Osteocyte (in vitro differentiated cells): ENCODE results near the gene MEGF11. TPM values are rescaled to one million over a fixed set of nuclear protein-coding genes. Genes with fewer than 3 reads are reported as not detected.

Experiments
- DNase-seq: peaks from one replicate; pipeline ENCODE4 v3.0.0; 2021; ENCODE audit warnings: mixed read lengths; ENCODE audit not compliant: unreplicated experiment; ENCODE audit errors: extremely low spot score
- H3K27ac Mint-ChIP-seq: one replicate; pipeline ENCODE4 v1.8.0; 2021; ENCODE audit warnings: mild to moderate bottlenecking, mixed read lengths; ENCODE audit not compliant: unreplicated experiment
- H3K27me3 Mint-ChIP-seq: one replicate; pipeline ENCODE4 v1.8.0; 2021; ENCODE audit warnings: mixed read lengths; ENCODE audit not compliant: unreplicated experiment
- H3K36me3 Mint-ChIP-seq: one replicate; pipeline ENCODE4 v1.8.0; 2021; ENCODE audit warnings: mixed read lengths; ENCODE audit not compliant: unreplicated experiment
- H3K4me1 Mint-ChIP-seq: one replicate; pipeline ENCODE4 v1.8.0; 2021; ENCODE audit warnings: mixed read lengths; ENCODE audit not compliant: unreplicated experiment
- H3K4me3 Mint-ChIP-seq: one replicate; pipeline ENCODE4 v1.8.0; 2021; ENCODE audit warnings: mild to moderate bottlenecking, moderate library complexity, mixed read lengths; ENCODE audit not compliant: unreplicated experiment
- H3K9me3 Mint-ChIP-seq: one replicate; pipeline ENCODE4 v1.8.0; 2021; ENCODE audit warnings: mixed read lengths; ENCODE audit not compliant: unreplicated experiment
- total RNA-seq: library from RNA; stranded (reverse); gene quantifications from 2 replicates; pipeline ENCODE4 v1.2.1, GENCODE V29; 2021
- TF ChIP-seq, protein P1 (sequence below): fragments of 200-600 bp; sonication (generic); IDR thresholded peaks from 2 replicates; pipeline ENCODE4 v1.5.0; 2021; ENCODE audit warnings: antibody characterized with exemption, mild to moderate bottlenecking, moderate library complexity

Gene MEGF11
- total RNA-seq, 1 donor from 2014 or later: not detected

GRCh38 chr15:66057089-66057488, 196.5 kb downstream of the MEGF11 start:
- DNase-seq: no peak
- peaks cover 57% of the 10 kb centered on the region for H3K27me3 Mint-ChIP-seq
- H3K4me3 Mint-ChIP-seq: no peak overlapping the region
- H3K9me3 Mint-ChIP-seq: no peaks in the 10 kb centered on the region
- H3K36me3 Mint-ChIP-seq: no peaks in the 10 kb centered on the region
- no peak overlapping the region for H3K27ac Mint-ChIP-seq
- TF ChIP-seq, protein P1, sequence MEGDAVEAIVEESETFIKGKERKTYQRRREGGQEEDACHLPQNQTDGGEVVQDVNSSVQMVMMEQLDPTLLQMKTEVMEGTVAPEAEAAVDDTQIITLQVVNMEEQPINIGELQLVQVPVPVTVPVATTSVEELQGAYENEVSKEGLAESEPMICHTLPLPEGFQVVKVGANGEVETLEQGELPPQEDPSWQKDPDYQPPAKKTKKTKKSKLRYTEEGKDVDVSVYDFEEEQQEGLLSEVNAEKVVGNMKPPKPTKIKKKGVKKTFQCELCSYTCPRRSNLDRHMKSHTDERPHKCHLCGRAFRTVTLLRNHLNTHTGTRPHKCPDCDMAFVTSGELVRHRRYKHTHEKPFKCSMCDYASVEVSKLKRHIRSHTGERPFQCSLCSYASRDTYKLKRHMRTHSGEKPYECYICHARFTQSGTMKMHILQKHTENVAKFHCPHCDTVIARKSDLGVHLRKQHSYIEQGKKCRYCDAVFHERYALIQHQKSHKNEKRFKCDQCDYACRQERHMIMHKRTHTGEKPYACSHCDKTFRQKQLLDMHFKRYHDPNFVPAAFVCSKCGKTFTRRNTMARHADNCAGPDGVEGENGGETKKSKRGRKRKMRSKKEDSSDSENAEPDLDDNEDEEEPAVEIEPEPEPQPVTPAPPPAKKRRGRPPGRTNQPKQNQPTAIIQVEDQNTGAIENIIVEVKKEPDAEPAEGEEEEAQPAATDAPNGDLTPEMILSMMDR: no peak
- no peaks in the 10 kb centered on the region for H3K4me1 Mint-ChIP-seq

GRCh38 chr15:66053991-66054390, 199.6 kb downstream of the MEGF11 start:
- peaks cover 64% of the 10 kb centered on the region for H3K27me3 Mint-ChIP-seq
- no peak overlapping the region for H3K27ac Mint-ChIP-seq
- H3K4me3 Mint-ChIP-seq: no peak overlapping the region
- H3K36me3 Mint-ChIP-seq: no peaks in the 10 kb centered on the region
- TF ChIP-seq, protein P1: no peak
- no peak for DNase-seq
- no peaks in the 10 kb centered on the region for H3K4me1 Mint-ChIP-seq
- H3K9me3 Mint-ChIP-seq: no peaks in the 10 kb centered on the region

DNA sequence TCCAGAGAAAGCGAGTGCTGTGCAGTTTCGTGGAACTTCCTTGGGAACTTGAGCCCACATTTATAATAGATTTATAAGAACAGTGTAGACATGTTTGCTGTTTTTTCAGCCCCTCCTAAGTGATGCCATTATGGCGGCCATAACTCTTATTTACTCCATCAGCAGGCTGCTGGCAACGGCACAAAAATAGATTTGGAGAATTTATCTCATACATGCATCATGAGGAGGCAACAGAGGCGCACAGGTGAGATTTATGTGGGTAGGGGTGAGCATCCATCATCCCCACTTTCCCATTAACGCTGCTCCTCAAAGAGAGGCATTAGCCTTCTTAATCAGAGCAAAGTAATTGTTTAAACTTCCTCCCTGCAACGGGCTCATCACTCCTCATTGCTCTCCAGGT, 201.7 kb downstream of the MEGF11 start:
- DNase-seq: no peak
- TF ChIP-seq, protein P1: no peak

GRCh38 chr15:66050264-66050663, 203.3 kb downstream of the MEGF11 start:
- no peak for DNase-seq
- TF ChIP-seq, protein P1: no peak
- Mint-ChIP-seq H3K36me3 (no peaks in the 10 kb centered on the region), H3K4me3 (no peak overlapping the region), H3K27me3 (peaks cover 65% of the 10 kb centered on the region), H3K4me1 (no peaks in the 10 kb centered on the region), H3K9me3 (no peaks in the 10 kb centered on the region), H3K27ac (no peak overlapping the region)

More for the DNA sequence above, 201.7 kb downstream of the MEGF11 start:
- no peaks in the 10 kb centered on the region for H3K4me1 Mint-ChIP-seq
- no peaks in the 10 kb centered on the region for H3K36me3 Mint-ChIP-seq
- H3K27ac Mint-ChIP-seq: no peak overlapping the region
- H3K27me3 Mint-ChIP-seq: peaks cover 60% of the 10 kb centered on the region
- no peaks in the 10 kb centered on the region for H3K9me3 Mint-ChIP-seq
- no peak overlapping the region for H3K4me3 Mint-ChIP-seq

- no peak overlapping the region for H3K27ac Mint-ChIP-seq
- TF ChIP-seq, protein P1: no peak
- H3K9me3 Mint-ChIP-seq: no peaks in the 10 kb centered on the region
- no peak for DNase-seq
- no peaks in the 10 kb centered on the region for H3K4me1 Mint-ChIP-seq
- no peaks in the 10 kb centered on the region for H3K36me3 Mint-ChIP-seq
- peaks cover 63% of the 10 kb centered on the region for H3K27me3 Mint-ChIP-seq
- H3K4me3 Mint-ChIP-seq: no peak overlapping the region
These were observed 204.2 kb downstream of the MEGF11 start for GRCh38 chr15:66049353-66049752.
